NOMO-1 (cell line): ENCODE measurements around the gene CSRNP3.
"Not testable (repeated sequence)": the region's sequence is repeated elsewhere in the genome, so short reads cannot be mapped to it uniquely, and the experiment has no call there.

Experiments
- DNase-seq, 2 experiments: peaks; one replicate each; lab custom pipeline; 2025; ENCODE audit not compliant: unreplicated experiment in 2 of 2; lab: John Stamatoyannopoulos, UW

Gene CSRNP3

GRCh38 chr2:165630236-165630635 is 160.7 kb downstream of the CSRNP3 start:
- no peak for DNase-seq

- DNase-seq, result no peak
Measured at GRCh38 chr2:165631089-165631488, 161.6 kb downstream of the CSRNP3 start.

- DNase-seq, result no peak
Measured at GRCh38 chr2:165632594-165632993, 163.1 kb downstream of the CSRNP3 start.

GRCh38 chr2:165633431-165633830 is 163.9 kb downstream of the CSRNP3 start:
- no peak for DNase-seq

GRCh38 chr2:165634282-165634681 is 164.8 kb downstream of the CSRNP3 start:
- DNase-seq, result no peak

DNA sequence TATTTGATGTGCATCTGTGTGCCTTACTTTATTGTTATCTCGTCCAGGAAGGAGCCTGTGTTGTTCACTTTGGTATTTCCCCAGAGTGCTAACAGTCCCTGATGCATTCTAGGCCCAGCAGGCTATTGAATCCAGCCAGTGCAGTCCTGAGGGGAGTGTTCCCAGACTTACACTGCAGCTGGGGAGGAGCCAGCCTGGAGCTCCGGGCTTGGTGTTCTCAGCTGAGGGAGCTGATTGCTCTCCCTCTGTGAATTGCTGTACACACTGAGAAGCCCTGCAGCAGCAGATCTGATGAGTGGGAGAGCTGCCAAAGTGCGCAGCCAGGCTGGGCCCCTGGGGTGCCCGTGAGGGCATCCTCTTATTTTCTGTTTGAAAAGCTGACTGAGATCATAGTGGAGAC is 165.4 kb downstream of the CSRNP3 start:
- DNase-seq, result no peak

GRCh38 chr2:165635532-165635931 is 166.0 kb downstream of the CSRNP3 start:
- DNase-seq, result no peak

- no peak for DNase-seq
Measured at GRCh38 chr2:165636959-165637358, 167.5 kb downstream of the CSRNP3 start.

GRCh38 chr2:165637396-165637795 is 167.9 kb downstream of the CSRNP3 start:
- DNase-seq, result no peak

DNA sequence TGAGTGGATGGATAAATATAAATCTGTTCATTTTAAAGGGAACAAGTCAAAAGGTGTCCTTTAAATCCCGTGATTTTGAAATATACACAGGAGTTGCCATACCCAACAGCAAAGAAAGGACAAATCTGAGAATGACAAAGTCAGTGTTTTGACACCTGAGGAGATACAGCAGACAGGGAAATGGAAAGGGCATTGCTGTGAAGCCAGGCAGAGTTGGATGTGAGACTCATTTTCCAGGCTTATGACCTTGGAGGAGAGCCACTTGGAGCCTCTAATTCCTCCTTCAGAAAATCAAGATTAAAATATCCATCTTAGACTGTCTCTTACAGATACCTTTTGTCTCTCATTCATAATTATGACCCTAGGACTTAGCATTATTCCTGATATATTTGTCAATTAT is 170.0 kb downstream of the CSRNP3 start:
- no peak for DNase-seq

GRCh38 chr2:165640247-165640929 is 170.9 kb downstream of the CSRNP3 start:
- no peak for DNase-seq

DNA sequence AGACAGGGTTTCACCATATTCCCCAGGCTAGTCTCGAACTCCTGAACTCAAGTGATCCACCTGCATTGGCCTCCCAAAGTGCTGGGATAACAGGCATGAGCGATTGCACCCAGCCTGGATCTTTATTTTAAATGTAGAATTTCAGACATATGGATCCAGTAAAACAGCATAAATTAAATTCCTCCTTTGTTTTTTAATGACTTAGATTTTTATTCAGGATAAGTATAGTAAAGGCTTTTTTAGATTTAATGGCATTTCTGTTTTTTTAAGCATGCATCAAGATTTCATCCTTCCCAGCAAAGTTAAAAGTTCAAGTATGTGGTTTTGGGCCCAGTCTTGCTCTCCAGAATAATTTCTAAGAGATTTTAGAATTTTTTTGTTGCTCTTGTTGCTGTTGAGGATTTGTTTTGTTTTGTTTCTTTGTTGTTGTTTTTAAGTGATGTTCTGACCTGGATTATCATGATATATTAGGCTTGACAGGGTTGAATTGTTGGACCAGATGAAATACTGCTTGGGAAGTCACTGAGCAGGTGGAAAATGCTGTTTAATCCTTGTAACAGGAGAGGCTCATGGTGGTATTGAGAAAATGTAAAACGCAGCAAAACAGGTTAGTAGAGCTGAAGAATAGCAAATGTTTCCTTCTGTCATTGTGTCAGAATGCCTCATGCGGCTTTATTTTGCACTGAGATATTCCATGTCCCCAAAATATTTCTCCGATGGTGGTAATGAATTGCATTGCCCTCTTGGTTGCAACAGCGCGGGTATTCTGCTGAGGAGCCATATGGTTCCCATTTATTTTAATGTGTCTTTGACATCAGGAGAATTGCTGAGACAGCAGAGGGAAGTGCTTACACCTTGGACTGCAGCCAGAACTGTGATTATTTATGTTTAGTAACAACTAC is 176.7 kb downstream of the CSRNP3 start:
- no peak for DNase-seq

- no peak for DNase-seq
Measured at GRCh38 chr2:165647409-165647808, 177.9 kb downstream of the CSRNP3 start.

- no peak for DNase-seq
Measured at GRCh38 chr2:165648801-165649200, 179.3 kb downstream of the CSRNP3 start.

DNA sequence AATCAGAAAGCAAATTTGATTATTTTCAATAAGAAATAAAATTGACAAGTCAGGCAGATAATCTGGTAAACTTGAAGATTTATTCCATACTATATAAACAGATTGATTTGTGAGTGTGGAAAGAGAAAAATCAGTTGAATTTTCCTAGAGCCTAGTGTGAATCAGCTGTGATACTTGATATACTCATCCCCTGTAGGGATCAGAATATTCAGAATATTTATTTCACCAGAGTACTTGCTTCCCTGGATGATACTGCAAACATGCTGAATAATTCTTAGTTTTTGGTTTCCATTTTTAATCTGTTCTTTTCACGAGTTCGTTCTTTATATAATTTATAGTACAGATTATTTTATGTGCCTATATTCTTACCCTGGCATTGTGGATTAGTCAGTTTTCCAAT is 181.7 kb downstream of the CSRNP3 start:
- no peak for DNase-seq

DNA sequence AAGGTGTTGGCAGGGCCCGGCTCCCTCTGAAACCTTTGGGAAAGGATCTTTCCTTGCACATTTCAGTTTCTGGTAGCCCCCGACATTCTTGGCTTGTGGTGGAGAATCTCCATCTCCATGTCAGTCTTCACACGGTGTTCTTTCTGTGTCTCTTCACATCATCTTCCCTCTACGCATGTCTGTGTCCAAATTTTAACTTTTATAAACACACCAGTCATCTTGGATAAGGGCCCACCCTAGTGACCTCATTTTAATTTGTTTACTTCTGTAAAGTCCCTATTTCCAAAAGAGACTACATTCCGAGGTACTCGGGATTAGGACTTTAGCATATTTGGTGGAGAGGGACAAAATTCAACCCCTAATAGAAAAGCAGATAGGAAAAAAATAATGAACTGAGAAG is 186.2 kb downstream of the CSRNP3 start:
- DNase-seq, result no peak

DNA sequence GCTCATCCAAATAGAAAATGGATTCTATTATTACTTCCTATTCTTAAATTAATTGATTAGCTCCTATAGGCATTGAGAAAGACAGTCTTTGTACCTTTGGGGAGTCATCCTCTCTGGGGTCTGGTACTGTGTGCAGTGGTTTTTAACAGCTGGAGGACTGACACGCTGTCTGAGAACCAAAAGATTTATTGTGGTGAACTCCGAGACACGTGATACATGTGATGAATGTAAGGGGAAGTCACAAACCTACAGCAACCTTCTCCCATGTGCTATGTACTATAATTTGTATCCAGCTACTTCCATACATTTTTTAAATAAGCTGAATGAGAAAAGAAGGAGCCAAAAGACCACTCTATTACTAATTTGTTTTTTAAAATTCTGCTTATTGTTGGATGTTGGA is 190.9 kb downstream of the CSRNP3 start:
- no peak for DNase-seq

GRCh38 chr2:165662720-165663119 is 193.2 kb downstream of the CSRNP3 start:
- no peak for DNase-seq

DNA sequence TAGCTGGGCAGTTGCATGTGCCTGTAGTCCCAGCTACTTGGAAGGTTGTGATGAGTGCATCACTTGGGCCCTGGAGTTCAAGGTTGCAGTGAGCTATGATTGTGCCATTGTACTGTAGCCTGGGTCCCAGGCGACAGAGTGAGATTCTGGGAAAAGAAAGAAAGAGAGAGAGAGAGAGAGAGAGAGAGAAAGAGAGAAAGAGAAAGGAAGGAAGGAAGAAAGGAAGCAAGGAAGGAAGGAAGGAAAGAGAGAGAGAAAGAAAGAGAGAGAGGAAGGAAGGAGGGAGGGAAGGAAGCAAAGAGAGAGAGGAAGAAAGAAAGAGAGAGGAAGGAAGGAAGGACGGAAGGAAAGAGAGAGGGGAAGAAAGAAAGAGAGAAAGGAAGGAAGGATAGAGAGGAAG is 196.1 kb downstream of the CSRNP3 start:
- no peak for DNase-seq

DNA sequence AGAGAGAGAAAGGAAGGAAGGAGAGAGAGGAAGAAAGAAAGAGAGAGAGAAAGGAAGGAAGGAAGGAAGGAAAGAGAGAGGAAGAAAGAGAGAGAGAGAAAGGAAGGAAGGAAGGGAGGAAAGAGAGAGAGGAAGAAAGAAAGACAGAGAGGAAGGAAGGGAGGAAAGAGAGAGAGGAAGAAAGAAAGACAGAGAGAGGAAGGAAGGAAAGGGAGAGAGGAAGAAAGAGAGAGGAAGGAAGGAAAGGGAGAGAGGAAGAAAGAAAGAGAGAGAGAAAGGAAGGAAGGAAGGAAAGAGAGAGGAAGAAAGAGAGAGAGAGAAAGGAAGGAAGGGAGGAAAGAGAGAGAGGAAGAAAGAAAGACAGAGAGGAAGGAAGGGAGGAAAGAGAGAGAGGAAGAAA is 196.6 kb downstream of the CSRNP3 start:
- not testable (repeated sequence) for DNase-seq

GRCh38 chr2:165666605-165667004 is 197.1 kb downstream of the CSRNP3 start:
- no peak for DNase-seq

GRCh38 chr2:165667375-165667774 is 197.9 kb downstream of the CSRNP3 start:
- DNase-seq, result no peak
